GM21717 (cell line): ENCODE data around the gene CYTH3.
"Not testable (repeated sequence)": the region's sequence is repeated elsewhere in the genome, so short reads cannot be mapped to it uniquely, and the experiment has no call there.

Source experiments
- ATAC-seq: cut with Tn5 transposase; IDR thresholded peaks from one replicate; pipeline ENCODE4 v1.9.1; 2021; ENCODE audit warnings: mild to moderate bottlenecking, moderate library complexity; ENCODE audit not compliant: unreplicated experiment

The CYTH3 gene

DNA sequence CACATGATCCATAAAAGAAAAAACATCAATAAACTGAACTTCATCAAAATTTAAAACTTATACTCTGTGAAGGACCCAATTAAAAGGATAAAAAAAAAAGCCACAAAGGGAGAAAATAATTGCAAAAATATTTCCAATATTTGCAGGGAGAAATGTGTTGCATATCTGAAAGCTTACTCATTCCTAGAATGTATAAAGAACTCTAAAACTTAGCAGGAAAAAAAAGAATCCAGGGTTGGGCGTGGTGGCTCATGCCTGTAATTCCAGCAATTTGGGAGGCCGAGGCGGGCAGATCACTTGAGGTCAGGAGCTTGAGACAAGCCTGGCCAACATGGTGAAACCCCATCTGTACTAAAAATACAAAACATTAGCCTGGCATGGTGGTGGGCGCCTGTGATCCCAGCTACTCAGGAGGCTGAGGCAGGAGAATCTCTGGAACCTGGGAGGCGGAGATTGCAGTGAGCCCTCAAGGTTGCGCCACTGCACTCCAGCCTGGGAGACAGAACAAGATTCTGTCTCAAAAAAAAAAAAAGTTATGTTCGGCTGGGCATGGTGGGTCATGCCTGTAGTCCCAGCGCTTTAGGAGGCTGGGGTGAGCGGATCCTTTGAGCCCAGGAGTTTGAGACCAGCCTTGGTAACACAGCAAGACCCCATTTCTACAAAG is 11.1 kb upstream of the CYTH3 start:
- ATAC-seq: not testable (repeated sequence)

DNA sequence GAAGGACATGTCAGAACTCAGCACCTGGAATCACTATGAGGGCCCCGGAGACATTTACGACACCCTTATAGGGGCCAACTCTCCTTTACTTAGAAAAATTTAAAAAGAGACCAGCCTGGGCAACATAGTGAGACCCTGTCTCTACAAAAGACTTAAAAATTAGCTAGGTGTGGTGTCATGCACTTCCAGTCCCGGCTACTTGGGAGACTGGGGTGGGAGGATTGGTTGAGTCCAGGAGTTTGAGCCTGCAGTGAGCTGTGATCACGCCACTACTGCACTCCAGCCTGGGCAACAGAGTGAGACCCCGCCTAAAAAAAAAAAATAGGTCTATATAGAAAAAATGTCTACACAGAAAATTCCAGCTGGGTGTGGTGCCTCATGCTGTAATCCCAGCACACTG is 7.5 kb upstream of the CYTH3 start:
- no peak for ATAC-seq

DNA sequence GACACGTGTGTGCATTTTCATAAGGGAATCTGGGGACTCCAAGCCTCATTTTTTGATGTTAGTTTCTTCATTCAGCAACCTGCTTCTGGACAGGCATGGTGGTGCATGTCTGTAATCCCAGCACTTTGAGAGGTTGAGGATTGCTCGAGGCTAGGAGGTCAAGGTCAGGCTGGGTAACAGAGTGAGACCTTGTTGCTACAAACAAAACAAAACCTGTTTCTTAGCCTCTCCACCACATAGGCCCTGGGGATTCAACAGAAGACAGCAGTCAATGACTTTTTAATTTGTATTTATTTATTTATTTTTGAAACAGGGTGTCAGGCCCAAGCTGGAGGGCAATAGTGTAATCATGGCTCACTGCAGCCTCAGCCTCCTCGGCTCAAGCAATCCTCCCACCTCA is 6.9 kb upstream of the CYTH3 start:
- ATAC-seq: no peak

DNA sequence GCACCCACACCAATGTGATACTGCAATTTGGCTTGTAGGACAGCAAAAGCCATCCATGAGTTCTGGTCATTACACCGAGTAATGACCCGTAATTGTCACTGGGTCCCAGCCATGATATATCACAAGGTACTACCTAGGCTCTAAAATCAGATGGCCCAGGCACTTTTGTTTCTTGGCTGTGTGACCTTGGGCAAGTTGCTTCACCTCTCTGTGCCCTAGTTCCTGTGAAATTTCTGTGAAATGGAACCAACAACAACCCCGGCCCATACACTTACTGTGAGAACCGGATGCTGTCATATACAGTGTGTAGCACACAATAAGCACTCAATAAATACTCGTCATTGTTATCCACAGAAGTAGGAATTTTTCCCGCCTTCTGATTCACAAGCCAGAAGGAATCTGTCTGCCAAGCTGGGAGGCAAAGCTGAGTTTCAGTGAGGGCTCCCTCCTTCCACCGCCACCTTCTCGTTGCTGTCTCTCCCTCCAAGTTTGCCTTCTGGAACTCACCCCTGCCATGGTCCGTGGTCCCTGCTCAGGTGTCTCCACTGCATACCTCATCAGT is 6.4 kb upstream of the CYTH3 start:
- no peak for ATAC-seq

DNA sequence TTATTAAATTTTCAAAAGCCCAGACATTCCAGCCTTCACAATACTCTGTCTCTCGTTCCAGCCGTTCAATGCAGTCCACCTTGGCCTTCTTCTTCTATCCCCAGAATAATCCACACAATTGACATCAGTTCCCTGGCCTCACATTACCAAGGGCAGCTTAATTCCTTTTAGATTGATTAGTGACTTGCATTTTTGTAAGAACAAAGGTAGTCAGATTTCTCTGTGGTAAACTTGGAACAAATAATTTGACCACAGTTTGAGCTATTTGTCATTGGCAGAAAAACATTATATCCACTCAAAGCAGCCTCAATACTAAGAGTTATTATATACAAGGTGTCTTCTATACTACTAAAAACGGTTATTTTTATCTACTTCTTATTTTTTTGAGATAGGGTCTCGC is 5.1 kb upstream of the CYTH3 start:
- ATAC-seq: no peak

DNA sequence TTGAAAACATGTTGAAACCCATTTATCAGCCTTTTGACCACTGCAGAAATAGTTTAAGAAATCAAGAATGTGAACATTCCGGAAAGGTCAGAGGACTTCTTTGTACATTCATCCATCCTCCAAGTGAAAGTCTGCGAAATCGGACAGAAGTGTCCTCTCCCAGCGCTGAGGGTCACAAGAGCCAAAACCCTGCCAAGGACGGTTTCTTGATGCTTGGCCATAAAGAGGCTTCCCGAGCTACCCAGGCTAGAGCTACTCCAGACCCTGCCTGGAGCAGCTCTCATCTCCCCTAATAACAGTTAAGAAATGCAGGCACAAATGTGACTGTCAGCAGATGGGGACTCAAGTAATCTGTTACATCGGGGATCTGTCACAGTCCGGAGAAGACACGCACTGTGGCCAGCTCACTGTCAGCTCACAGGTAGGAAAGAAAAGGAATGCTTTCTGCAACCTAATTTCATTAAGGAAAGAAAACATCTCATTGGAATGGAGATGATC is 4.5 kb upstream of the CYTH3 start:
- no peak for ATAC-seq

DNA sequence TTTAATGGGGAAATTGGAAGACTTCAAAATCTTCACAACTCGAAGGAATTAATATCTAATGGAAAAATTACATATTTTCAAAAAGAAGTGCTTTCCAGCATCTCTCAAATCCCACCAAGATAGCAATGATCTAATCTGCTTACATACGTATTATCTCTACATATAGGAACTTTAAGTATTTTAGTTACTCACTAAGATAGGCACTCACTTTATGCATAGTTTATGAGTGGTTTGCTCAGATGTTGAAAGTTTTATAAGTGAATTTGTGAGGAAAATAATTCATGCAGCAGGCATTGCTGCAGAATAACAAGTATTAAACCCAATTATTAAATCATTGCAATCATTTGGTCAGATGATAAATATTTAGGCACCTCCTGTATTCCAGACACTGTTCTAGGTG is 2.3 kb upstream of the CYTH3 start:
- no peak for ATAC-seq

DNA sequence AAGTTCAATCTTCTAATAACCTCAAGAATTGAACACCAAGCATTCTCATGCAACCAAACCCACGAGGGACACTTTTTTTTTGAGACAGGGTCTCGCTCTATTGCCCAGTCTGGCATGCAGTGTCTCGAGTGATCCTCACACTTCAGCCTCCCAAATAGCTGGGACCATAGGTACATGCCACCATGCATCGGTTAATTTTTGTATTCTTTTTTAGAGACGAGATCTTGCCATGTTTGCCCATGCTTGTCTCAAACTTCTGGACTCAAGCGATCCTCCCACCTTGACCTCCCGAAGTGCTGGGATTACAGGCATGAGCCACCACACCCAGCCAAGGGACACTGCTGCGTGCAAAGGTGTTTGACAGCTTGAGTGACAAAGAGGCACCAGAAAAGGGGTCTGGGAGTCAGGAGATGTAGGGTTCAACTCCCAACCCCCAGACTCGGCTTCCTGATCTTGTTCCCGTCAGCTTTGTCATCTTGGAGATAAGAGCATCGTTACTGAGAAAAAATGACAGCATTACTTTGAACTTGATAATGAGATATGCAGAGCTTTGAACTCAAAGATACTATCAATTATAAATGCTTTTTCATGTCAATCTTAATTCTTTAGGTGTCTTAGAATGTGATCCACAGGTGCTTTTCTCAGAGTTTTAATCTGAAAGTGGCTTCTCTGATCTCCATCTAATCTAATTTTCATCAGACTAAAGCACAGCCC is 1.6 kb upstream of the CYTH3 start:
- ATAC-seq: no peak

DNA sequence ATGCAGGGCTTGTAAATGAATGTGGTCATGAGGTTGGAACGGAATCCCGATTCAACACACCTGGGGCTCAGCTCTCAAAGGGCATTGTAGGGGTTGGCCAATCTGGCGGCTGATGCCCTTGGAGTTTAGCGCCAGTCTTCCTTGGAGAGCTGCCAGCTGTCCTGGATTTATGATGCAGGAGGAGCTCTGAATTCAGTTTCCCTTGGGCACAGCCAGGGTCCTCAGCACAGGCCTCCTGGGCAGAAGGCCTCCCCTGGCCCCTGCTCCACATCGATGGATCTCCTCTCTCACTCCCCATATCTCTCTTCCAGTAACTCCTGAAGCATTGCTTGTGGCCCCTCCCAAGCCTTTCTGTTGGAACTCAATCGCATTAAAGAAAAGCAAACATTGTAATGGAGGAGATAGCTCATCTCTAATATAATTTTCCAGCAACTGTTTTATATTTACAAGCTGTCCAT is 985 bp upstream of the CYTH3 start:
- no peak for ATAC-seq

DNA sequence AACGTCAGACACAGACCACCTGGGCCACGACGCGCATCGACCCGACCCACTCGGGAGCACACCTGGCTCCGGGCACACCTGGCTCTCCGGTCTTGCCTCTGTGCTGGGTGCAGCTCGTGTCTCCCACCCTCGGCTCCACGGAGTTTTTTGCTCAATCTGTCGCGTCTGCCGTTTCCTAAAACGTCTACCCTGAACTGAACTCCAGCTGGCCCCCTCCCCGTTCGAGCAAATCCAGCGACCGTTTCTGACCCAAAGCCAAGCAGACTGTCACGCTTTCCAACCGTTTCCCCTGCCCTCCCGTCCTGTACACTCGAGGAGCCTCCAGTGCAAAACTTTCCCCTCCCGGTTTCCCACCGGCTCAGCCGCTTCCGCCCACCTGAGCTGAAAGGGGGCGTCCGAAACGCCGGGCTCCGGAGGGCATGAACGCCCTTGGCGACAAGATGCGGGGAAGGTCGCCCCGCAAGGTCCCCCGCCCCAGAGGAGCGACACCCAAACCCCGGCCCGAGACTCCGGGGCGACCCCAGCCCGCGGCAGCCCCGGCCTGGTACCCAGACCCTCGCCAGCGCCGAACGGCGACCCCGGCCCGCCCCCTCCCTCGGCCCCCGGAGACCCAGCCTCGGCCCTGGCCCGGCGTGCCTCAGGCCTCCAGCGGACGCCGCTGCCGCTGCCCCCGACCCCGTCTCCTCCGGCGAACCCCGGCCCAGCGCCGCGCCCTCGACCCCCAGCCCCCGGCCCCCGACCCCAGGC is 557 bp downstream of the CYTH3 start:
- ATAC-seq: peak; percentile 13

DNA sequence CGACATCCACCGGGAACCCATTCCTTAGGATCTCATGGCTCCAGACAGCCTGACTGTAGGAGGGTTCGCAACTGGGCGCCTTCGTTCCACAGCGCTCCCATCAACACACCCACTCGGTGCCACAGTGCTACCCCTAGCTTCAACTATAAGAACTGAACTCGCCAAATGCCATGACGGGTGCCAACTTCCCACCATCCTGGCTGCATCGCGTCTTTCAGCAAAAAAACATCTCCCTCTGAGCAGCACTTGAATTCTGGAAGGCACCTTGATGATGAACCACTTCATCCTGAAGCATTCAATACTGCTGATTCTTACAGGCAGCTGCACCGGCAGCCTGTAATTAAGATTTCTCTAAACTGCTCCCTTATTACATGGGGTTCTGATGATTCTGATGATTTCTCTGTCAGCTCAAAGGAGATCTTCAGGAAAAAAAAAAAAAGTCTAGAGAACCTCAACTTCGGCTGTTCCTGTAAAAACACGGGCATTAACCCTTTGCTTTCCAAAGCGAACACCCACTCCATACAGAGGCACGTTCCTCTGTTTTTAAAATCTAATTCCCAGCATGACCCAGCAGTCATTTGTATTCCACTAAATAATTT is 1.3 kb downstream of the CYTH3 start:
- no peak for ATAC-seq

DNA sequence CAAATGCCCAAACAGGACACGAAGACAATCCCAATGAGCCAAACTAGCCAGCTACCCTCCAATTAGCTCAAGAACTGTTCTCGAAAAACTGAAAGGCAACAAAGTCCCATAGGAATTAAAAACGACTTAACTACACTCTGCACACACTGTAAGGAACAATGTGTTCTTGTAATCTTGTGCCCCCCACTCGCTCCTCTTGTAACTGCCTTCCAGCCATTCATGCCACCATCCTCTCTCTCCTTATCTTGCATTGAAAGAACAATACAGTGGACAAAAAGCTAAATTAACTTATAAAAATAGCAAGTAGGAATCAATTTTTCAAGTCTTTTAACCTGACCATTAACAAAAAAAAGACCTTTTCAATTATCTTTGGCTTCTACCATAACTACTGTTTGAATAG is 2.9 kb downstream of the CYTH3 start:
- no peak for ATAC-seq

DNA sequence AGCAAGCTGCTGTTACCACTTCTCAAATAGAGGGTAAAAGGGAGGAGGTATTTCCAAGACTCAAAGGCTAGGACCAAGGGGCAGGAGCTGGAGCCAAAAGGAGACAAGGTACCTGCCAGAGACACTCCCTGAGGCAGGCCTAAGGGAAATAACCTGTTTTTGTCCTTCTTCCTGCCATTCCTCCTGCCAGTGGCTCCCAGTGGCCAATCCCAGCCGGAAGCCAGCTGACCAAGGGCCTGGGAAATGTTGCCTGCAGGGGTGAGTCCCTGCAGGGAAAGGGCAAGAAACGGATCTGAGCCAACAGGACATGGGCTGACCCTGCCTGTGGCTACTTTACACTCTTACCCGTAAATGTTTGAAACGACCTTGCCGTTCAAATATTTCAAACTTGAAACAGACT is 3.5 kb downstream of the CYTH3 start:
- no peak for ATAC-seq

DNA sequence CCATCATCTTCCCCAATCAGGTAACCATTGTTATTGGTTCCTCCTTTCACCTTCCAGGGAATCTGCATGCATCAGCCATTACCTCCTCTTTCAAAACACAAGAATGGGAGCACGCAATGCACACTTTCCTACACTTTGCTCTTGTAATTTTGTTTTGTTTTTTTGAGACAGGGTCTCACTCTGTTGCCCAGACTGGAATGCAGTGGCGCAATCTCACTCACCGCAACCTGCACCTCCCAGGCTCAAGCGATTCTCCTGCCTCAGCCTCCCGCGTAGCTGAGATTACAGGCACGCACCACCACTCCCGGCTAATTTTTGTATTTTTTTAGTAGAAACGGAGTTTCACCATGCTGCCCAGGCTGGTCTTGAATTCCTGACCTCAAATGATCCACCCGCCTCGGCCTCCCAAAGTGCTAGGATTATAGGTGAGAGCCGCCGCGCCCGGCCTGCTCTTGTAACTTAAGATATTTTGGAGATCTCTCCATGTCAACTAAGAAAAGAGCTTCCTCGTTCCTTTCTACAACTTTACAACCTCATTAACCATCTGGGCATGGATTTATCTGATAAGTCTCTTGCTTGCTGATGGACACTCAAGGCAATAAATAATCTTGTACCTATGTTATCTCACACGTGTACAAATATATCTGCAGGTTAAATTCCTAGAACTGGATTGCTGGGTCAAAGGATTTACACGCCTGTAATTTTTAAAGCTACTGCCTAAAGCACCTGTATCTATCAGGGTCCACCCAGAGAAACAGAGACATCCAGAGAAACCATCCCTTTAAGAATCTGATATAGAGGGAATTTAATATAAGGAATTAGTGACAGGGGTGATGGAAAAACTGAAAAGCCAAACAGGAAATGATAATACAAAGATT is 4.2 kb downstream of the CYTH3 start:
- no peak for ATAC-seq

DNA sequence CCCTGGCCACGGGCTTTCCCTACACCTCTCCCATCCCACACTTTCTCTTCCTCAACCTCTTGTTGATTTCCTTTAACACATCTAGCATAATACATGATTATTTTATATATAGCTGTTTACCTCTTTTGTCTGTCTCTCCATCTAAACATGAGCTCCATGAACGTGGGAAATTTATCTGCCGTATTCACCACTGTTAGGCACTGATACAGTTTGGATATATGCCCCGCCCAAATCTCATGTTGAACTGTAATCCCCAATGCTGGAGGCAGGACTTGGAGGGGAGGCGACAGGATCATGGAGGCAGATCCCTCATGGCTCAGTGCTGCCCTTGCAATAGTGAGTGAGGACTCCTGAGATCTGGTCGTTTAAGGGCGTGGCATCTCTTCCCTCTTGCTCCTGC is 5.7 kb downstream of the CYTH3 start:
- no peak for ATAC-seq

DNA sequence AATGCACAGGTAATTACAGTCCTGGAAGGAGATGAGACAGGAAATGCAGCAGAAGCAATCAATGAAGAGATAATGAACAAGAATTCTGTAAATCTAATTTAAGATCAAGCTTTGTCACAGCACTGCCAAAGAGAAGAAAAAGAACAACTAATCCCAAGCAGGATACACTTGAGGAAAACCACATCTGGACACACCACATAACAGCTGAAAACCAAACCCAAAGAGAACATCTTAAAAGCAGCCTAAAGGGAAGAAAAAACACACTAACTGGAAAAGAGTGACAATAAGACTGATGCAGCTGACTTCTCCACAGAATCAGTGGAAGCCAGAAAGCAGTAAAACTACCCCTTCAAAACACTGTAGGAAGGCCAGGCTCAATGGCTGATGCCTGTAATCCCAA is 10.2 kb downstream of the CYTH3 start:
- ATAC-seq: no peak

DNA sequence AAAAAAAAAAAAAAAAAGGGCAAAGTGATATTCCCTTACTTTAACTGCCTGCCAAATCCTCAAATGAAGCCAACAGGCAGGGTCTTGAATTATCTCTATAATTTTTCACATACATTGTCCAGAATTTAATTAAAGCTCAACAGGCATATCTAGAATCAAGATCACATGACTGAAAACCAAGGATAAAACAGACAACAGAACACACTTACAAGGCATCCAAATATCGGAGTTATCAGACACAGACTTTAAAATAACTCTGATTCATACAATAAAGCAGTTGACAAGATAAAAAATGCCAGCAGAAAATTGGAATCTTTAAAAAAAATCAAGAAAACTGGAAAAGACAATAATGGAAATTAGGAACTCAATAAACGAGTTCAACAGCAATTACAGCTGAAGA is 10.7 kb downstream of the CYTH3 start:
- no peak for ATAC-seq

DNA sequence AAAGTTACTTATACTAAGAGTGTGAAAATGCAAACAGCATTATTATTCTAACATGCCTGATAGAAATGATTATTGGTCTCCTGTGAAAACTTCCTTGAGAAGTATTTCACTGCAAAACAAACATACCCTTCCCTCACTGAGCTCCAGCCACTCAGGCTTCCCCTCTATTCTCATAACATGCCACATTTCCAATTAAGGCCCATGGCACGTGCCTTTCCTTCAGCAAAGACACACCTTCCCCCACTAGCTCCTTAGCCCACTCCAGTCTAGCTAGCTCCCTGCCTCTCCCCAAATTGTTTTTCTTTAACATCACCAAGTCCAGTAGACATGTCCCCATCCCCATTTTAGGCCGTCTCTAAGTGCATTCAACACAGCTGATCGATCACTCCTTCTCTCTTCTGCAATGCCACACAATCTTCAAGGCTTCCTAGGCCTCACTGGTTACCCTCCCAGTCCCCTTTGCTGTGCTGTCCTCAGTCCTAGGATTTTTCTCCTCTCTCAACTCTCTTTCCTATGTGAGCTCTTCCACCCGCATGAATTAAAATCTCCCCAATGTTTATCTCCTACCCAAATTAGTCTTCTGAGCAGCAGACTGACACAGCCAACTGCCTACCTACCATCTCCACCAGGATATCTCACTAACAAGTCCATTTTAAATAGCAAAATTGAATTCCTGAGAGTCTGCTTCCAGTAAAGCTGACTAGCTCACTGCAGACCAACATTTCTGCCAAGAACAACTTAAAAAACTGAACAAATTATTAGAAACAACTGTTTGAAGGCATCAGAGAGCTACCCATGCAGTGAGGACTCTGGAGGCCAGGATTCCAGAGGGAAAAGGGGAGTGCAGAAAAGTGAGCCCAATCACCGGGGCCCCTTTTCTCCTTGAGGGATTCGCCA is 11.9 kb downstream of the CYTH3 start:
- ATAC-seq: no peak

DNA sequence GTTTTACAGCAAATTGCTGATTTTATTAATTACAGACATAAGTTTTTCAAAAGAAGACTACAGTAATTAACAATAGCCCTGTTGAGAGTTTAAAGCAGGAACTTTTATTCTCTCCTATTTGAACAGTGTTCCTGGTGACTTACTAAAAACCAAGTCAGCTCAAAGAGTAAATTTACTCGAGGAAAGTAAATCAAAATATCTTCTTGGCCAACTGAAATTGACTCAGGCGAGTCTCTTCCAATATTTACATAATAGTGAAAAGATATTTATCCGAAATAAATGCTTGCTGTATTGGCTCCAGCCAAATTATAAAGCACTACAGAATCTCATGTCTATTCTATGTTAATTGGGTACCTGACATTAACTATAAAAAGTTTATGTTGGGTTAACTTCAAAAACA is 13.2 kb downstream of the CYTH3 start:
- ATAC-seq: no peak
